Jurkat, Clone E6-1 (cell line): ENCODE data around the gene USP34.
"Not testable (repeated sequence)": the region's sequence is repeated elsewhere in the genome, so short reads cannot be mapped to it uniquely, and the experiment has no call there.

Experiments used
- DNase-seq: peaks from one replicate; pipeline ENCODE4 v3.0.0-alpha.2; 2011; ENCODE audit warnings: low read depth, low spot score
- H3K4me3 ChIP-seq: 2 replicates; pipeline ENCODE4 v1.5.1; 2011; ENCODE audit warnings: mild to moderate bottlenecking, low read length, control low read depth, moderate library complexity

Gene USP34

GRCh38 chr2:61229936-61230335, 241.0 kb downstream of the USP34 start:
- DNase-seq = no peak
- no peak overlapping the region for H3K4me3 ChIP-seq

GRCh38 chr2:61222567-61222966, 248.3 kb downstream of the USP34 start:
- no peak for DNase-seq
- no peak overlapping the region for H3K4me3 ChIP-seq

GRCh38 chr2:61221819-61222218, 249.1 kb downstream of the USP34 start:
- H3K4me3 ChIP-seq = no peak overlapping the region
- DNase-seq = no peak

- no peak for DNase-seq
- H3K4me3 ChIP-seq = no peak overlapping the region
Measured at GRCh38 chr2:61220768-61221167, 250.1 kb downstream of the USP34 start.

GRCh38 chr2:61218817-61219170, 252.1 kb downstream of the USP34 start:
- no peak for DNase-seq
- no peak overlapping the region for H3K4me3 ChIP-seq

- no peak overlapping the region for H3K4me3 ChIP-seq
- DNase-seq = no peak
Measured at GRCh38 chr2:61218076-61218816, 252.6 kb downstream of the USP34 start.

GRCh38 chr2:61214171-61214570, 256.7 kb downstream of the USP34 start:
- no peak for DNase-seq
- no peak overlapping the region for H3K4me3 ChIP-seq

- no peak for DNase-seq
- no peak overlapping the region for H3K4me3 ChIP-seq
Measured at GRCh38 chr2:61210332-61210981, 260.4 kb downstream of the USP34 start.

- H3K4me3 ChIP-seq = no peak overlapping the region
- no peak for DNase-seq
Measured at GRCh38 chr2:61205132-61205531, 265.8 kb downstream of the USP34 start.

- DNase-seq = no peak
- H3K4me3 ChIP-seq = no peak overlapping the region
Measured at GRCh38 chr2:61196671-61197070, 274.2 kb downstream of the USP34 start.

GRCh38 chr2:61194646-61195045, 276.2 kb downstream of the USP34 start:
- not testable (repeated sequence) for H3K4me3 ChIP-seq, DNase-seq

- no peak for DNase-seq
- H3K4me3 ChIP-seq = no peak overlapping the region
Measured at GRCh38 chr2:61193670-61194561, 277.0 kb downstream of the USP34 start.

- no peak overlapping the region for H3K4me3 ChIP-seq
- no peak for DNase-seq
Measured at GRCh38 chr2:61187085-61187484, 283.8 kb downstream of the USP34 start.

- no peak for DNase-seq
- no peak overlapping the region for H3K4me3 ChIP-seq
Measured at GRCh38 chr2:61185231-61185728, 285.6 kb downstream of the USP34 start.

- H3K4me3 ChIP-seq = no peak overlapping the region
- no peak for DNase-seq
Measured at GRCh38 chr2:61184263-61184662, 286.6 kb downstream of the USP34 start.

- no peak for DNase-seq
- no peak overlapping the region for H3K4me3 ChIP-seq
Measured at GRCh38 chr2:61183795-61184194, 287.1 kb downstream of the USP34 start.

GRCh38 chr2:61182059-61182383, 288.9 kb downstream of the USP34 start:
- no peak overlapping the region for H3K4me3 ChIP-seq
- DNase-seq = no peak

GRCh38 chr2:61181382-61182058, 289.4 kb downstream of the USP34 start:
- H3K4me3 ChIP-seq = no peak overlapping the region

GRCh38 chr2:61180686-61181085, 290.2 kb downstream of the USP34 start:
- H3K4me3 ChIP-seq = no peak overlapping the region
- no peak for DNase-seq

More at GRCh38 chr2:61181382-61182058, 289.4 kb downstream of the USP34 start:
- no peak for DNase-seq
